Stimulated activated naive B cell treated with anti-CD40 and anti-IgM and Interleukin-4, amounts not matched to agents 10 μg/mL and 1 μg/mL and 100 μg/mL, for 72 hours (primary cell): ENCODE measurements around the gene CEP112.
A peak's percentile ranks its signal among the peaks of the same experiment; 100 is the strongest.

Experiments used
- ATAC-seq, 2 donors: fragments of 150-1000 bp; cut with Tn5 transposase; replicated peaks; 2 replicates each; pipeline ENCODE4 v1.10.0; 2021; ENCODE audit warnings: moderate library complexity in 1 of 2
- DNase-seq: peaks from one replicate; pipeline ENCODE4 v3.0.0; 2021
- H3K27ac Mint-ChIP-seq: one replicate; pipeline ENCODE4 v1.8.0; 2022; ENCODE audit warnings: mild to moderate bottlenecking, mixed read lengths
- H3K27me3 Mint-ChIP-seq, 2 donors: one replicate each; pipeline ENCODE4 v1.8.0; 2022; ENCODE audit warnings: mixed read lengths in 2 of 2
- H3K36me3 Mint-ChIP-seq, 2 donors: one replicate each; pipeline ENCODE4 v1.8.0; 2022; ENCODE audit warnings: mixed read lengths in 2 of 2, mild to moderate bottlenecking in 1 of 2
- H3K4me1 Mint-ChIP-seq, 2 donors: one replicate each; pipeline ENCODE4 v1.8.0; 2022; ENCODE audit warnings: mixed read lengths in 2 of 2, mild to moderate bottlenecking in 1 of 2
- H3K4me3 Mint-ChIP-seq, 2 donors: one replicate each; pipeline ENCODE4 v1.8.0; 2022; ENCODE audit warnings: mild to moderate bottlenecking in 2 of 2, mixed read lengths in 2 of 2, moderate library complexity in 1 of 2
- H3K9me3 Mint-ChIP-seq, 2 donors: one replicate each; pipeline ENCODE4 v1.8.0; 2022; ENCODE audit warnings: mixed read lengths in 2 of 2, mild to moderate bottlenecking in 1 of 2

CEP112 gene

DNA sequence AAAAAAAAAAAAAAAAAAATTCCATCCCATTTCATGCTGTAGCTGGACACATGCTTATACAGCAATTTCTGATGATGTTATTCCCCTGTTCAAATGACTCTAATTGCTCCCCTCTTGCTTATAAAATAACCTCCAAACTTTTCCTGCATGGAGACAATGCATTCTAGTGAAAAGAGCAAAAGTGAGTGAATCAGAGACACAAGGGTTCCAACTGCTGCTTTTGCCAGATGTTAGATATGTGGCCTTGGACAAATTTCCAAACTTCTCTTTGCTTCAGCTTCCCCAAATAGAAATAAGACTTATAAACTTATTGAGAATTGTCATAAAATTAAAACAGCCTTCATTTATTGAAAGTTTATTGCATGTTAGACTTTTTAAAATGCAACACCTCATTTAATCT lies 565.5 kb downstream of the CEP112 start:
- Mint-ChIP-seq H3K27me3 (peaks cover 0 to 6% of the 10 kb centered on the region in 2 donors), H3K36me3 (no peaks in the 10 kb centered on the region), H3K4me3 (no peak overlapping the region), H3K4me1 (no peaks in the 10 kb centered on the region), H3K27ac (no peak overlapping the region), H3K9me3 (no peaks in the 10 kb centered on the region)
- no peak for ATAC-seq
- DNase-seq: no peak

DNA sequence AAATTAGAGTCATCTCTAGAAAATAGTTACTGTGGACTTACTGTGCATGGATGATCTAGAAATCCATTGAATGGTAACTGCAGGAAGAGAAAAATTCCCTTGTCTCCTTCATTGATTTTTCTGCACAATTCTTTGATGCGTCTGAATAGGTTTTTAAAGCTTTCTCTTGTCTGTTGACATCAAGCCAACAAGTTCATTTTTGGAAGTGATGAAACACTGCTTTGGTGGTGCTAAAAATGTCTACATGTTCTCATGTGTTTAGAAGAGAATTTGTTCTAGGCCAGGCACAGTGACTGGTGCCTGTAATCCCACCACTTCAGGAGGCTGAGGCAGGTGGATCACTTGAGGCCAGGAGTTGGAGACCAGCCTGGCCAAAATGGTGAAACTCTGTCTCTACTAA lies 573.4 kb downstream of the CEP112 start:
- Mint-ChIP-seq H3K4me3 (no peak overlapping the region), H3K4me1 (no peaks in the 10 kb centered on the region), H3K9me3 (peaks cover 0 to 3% of the 10 kb centered on the region in 2 donors), H3K36me3 (no peaks in the 10 kb centered on the region), H3K27ac (no peak overlapping the region), H3K27me3 (no peaks in the 10 kb centered on the region)
- ATAC-seq (no peak), DNase-seq (no peak)

DNA sequence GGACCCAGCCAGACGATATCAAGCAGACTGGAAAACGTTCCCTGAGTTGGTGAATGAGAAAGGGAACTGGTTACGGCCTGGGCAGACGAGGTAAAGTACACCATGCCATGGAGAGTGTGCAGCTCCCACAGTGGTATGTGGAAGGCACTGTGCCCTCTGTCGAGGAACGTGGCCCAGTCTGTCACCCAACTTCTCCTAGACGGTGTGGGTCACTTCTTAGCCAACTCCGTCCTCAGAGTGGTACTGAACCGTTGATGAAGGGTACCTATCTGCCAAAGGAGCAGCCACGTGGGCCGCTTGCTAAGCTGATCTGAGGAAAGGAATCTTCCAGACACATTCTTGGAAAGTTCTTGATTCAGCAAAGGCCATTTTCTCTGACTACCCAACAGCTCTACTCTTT lies 574.4 kb downstream of the CEP112 start:
- Mint-ChIP-seq H3K4me3 (no peak overlapping the region), H3K27ac (no peak overlapping the region), H3K27me3 (no peaks in the 10 kb centered on the region), H3K36me3 (no peaks in the 10 kb centered on the region), H3K9me3 (peaks cover 0 to 3% of the 10 kb centered on the region in 2 donors), H3K4me1 (no peaks in the 10 kb centered on the region)
- ATAC-seq: no peak
- no peak for DNase-seq

DNA sequence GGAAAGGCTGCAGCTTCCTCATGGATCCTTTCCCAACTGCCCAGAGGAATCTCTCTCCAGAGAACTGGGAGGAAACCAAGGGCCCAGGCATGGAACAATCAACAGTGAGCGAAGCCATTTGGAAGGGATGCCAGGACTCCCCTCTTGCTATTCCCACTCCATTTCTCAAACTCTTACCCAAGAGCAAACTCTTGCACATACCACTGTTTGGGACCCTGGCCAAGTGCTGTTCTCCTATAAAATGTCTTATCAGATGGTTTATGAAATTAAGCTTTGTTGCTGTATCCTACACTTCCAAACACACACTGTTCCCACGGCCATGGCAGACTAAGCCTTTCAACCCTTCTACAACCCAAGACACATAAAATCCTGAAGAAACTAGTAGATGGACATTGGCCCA lies 582.2 kb downstream of the CEP112 start:
- Mint-ChIP-seq H3K4me1 (no peaks in the 10 kb centered on the region), H3K9me3 (no peaks in the 10 kb centered on the region), H3K27ac (no peak overlapping the region), H3K36me3 (no peaks in the 10 kb centered on the region), H3K4me3 (no peak overlapping the region), H3K27me3 (peaks cover 7 to 10% of the 10 kb centered on the region in 2 donors)
- DNase-seq (no peak), ATAC-seq (no peak)

DNA sequence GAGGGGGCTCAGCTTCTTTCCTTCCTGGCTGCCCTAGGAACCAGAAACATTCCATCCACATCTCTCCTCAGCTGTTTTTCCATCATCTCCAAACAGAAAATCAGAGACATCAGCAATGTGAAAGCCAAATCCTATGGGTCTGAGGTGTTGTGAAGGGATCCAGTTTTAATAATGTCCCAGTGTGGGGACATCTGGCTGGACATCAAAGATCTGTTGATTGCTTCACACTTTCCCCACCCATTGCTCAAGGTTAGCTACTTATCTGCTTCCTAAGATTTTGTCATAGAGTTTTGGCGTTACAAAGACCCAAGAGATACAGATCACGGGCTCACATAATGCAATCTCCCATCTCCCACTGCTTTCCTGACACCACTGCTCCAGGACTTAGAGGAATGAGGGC lies 582.6 kb downstream of the CEP112 start:
- ATAC-seq: no peak
- no peak for DNase-seq
- H3K4me3 Mint-ChIP-seq: no peak overlapping the region
- H3K36me3 Mint-ChIP-seq: no peaks in the 10 kb centered on the region
- peaks cover 7 to 11% of the 10 kb centered on the region in 2 donors for H3K27me3 Mint-ChIP-seq
- H3K27ac Mint-ChIP-seq: no peak overlapping the region
- no peaks in the 10 kb centered on the region for H3K9me3 Mint-ChIP-seq
- H3K4me1 Mint-ChIP-seq: no peaks in the 10 kb centered on the region

DNA sequence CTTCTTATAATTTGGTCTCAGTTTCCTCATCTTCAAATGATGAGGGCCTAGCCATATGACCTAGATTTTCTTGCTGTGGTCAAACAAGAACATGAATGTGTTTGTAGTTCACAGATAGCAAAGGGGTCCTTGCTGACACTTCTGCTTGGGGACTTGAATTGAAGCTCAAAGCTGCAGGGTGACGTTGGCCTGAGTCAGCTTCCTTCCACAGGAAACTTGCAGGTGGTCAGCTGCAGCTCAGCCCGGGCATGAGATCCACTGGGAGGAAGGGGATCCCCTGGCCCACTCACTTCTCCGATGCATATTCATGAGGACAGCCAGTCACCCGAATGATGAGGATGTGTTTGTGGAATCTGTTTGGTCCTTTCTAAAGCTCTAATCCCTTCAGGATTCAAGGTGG lies 587.9 kb downstream of the CEP112 start:
- ATAC-seq: no peak

DNA sequence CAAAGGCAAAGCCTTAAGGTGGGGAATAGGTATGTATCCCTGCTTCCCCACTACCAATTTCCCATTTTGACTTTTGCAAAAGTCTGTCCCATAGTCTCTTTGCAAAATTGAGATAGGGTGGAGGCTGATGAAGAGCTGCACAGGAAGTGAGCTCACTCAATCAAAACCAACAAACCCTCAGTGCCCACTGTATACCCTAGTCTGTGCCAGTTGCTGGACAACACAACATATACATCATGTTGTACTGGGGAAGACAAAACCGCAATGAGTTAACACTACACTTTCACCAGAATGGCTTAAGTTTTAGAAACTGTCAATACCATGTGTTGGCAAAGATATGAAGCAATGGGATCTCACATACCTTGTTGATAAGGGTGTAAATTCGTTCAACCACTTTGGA lies 590.1 kb downstream of the CEP112 start:
- Mint-ChIP-seq H3K27me3 (peaks cover 12 to 41% of the 10 kb centered on the region in 2 donors), H3K4me1 (no peaks in the 10 kb centered on the region), H3K36me3 (no peaks in the 10 kb centered on the region), H3K27ac (no peak overlapping the region), H3K9me3 (no peaks in the 10 kb centered on the region), H3K4me3 (no peak overlapping the region)
- DNase-seq (no peak), ATAC-seq (no peak)

More for the DNA sequence above, 587.9 kb downstream of the CEP112 start:
- DNase-seq: no peak
- Mint-ChIP-seq H3K9me3 (no peaks in the 10 kb centered on the region), H3K36me3 (no peaks in the 10 kb centered on the region), H3K4me3 (no peak overlapping the region), H3K4me1 (no peaks in the 10 kb centered on the region), H3K27ac (no peak overlapping the region), H3K27me3 (peaks cover 12 to 31% of the 10 kb centered on the region in 2 donors)

DNA sequence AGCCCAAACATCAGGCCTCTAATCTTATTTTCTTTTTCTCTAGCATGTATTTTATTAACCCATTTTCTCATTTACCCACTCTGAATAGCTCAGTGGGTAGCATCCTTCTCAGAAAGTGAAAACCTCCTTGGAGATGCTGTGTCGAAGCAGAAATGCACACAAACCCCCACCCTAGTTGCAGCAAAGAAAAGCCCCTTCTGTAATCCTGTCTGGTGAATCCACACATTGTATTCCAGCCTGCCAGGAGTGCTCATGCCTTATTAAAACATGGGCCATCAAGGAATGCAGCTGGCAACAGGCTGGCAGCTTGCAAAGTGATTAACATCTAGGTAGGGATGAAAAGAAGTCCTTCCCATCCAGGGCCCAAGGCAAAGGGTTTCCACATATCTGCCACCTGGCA lies 590.8 kb downstream of the CEP112 start:
- Mint-ChIP-seq H3K4me1 (no peaks in the 10 kb centered on the region), H3K27ac (no peak overlapping the region), H3K36me3 (no peaks in the 10 kb centered on the region), H3K9me3 (no peaks in the 10 kb centered on the region), H3K27me3 (peaks cover 5 to 41% of the 10 kb centered on the region in 2 donors), H3K4me3 (no peak overlapping the region)
- ATAC-seq (no peak), DNase-seq (no peak)

DNA sequence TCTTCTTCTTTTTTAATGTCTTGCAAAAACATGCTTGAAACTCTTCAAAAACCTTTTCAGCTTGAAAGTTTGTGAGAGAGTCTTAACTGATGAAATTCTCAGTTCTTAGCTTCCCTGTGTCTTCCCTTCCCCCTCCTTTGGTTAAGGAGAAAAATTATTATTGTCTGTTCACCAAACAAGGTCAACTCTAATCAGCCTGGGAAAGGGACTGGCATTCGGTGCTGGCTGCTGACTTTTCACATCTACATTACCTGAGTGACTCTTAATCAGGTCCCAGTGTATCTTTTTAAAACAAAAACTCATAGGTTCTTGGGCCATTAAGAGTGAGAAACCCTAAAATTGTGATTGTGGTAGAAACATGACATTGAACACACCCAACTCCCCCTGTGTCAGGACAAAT lies 591.4 kb downstream of the CEP112 start:
- Mint-ChIP-seq H3K9me3 (no peaks in the 10 kb centered on the region), H3K27me3 (peaks cover 5 to 39% of the 10 kb centered on the region in 2 donors), H3K27ac (no peak overlapping the region), H3K4me1 (no peaks in the 10 kb centered on the region), H3K36me3 (no peaks in the 10 kb centered on the region), H3K4me3 (no peak overlapping the region)
- DNase-seq: no peak
- ATAC-seq: no peak

DNA sequence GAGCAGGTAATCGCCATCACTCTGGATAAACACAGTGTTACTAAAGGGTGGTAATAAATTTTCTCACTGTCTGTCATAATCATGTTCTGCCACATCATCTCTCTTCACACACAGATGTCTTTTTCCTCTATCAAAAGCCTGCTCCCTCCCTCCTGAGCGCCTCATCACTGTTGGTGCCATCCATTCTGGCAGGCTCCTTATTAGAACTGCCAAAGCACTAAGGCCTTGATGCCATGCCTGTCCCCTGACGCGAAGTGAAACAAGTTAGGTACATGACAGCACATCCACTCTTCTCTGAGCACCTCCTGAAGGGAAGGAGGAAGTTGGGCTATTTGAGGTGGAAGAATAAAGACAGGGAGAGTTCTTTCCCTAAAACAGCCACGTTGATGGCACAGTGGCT lies 592.3 kb downstream of the CEP112 start:
- Mint-ChIP-seq H3K9me3 (no peaks in the 10 kb centered on the region), H3K4me3 (no peak overlapping the region), H3K27ac (no peak overlapping the region), H3K4me1 (peaks cover 0 to 2% of the 10 kb centered on the region in 2 donors), H3K36me3 (no peaks in the 10 kb centered on the region), H3K27me3 (peaks cover 6 to 30% of the 10 kb centered on the region in 2 donors)
- ATAC-seq: no peak
- DNase-seq: no peak

DNA sequence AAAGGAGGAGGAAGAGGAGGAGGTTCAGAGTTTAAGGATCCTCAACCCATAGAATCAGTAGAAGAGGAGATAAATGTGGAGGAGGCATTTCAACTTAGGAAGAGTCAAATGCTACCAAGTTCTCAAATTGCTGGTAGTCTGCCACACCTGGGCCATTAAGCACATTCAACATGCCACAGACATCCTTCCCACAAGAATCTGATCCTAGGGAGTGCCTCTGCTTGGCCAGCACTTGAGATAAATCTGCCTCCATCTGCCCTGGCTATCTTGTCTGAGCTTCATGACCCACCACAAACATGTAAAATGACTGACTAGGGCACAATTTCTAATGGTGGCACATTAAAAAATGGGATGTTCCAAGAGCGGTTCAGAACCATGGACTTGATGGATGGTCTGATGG lies 593.2 kb downstream of the CEP112 start:
- Mint-ChIP-seq H3K27ac (no peak overlapping the region), H3K36me3 (no peaks in the 10 kb centered on the region), H3K27me3 (peaks cover 15 to 36% of the 10 kb centered on the region in 2 donors), H3K9me3 (no peaks in the 10 kb centered on the region), H3K4me1 (peaks cover 6 to 11% of the 10 kb centered on the region in 2 donors), H3K4me3 (no peak overlapping the region)
- ATAC-seq: no peak
- DNase-seq: no peak

DNA sequence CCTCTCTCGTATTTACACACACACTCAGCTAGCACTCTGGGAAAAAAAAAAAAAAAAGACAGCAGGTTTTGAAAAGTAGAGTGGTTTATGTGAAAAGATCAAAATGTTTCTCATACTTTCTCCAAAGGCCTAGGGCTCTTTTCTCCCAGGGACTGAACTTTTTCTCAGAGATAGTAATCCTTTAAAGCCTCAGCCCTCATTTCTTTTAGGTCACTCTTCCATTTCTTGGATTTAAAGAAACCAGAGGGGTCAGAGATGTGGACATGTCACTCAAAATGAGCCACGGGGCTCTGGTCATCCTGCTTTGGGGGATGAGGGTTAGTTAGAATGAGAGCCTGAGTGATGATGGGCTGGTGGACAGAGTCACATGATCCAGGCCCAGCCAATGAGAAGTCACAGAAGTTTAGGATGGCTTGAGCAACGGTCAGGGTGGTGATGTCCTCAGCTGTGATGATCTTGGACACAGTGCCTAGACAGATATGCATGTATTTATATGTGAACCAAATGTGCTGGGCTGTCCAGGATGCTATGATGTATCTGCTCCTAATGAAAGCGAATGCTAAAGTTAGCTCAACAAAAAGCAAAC lies 596.8 kb downstream of the CEP112 start:
- Mint-ChIP-seq H3K27ac (no peak overlapping the region), H3K4me3 (no peak overlapping the region)
- DNase-seq: no peak

DNA sequence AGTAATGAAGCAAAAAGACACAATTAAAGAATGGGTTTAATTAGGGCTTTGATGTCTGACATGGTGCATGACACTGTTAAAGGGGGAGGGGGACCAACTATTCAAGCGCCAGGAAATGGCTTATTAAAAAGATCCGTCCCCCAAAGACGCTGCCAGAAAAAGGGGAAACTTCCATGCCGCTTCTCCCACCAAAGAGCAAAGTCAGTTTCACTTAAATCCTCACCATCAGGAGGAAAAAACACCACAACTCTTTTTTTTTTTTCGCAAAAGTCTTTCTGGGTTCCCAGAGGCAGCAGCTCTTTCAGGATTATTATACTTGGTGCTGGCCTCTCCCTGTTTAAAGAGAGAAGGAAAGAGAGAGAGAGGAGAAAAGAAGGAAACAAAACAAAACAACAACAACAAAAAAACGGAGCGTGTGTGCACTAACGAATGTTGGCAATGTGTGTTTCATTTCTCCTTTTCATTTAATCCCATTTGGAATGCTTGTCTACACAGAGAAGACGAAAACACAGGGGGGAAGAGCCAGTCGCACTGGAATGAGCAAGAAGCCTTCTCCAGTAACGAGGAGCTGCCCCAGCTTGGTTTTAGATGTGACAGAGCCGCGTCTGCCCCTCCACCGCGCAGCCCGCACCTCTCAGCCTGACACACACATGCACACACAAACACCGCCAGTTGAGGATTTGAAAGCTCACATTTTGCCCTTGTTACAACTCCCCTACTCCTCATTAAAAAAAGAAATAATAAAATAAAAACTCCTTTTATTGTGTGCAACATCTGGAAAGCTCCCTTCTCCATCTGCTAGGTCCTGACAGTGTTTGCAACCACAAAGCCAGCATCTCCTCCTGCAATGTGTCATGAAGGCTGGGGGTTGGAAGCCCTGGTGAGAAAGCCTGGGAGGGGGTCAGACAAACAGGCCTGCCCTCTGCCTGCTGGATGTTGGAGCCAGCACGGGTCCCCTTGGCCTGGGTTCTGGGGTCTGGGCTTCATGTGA lies 597.8 kb downstream of the CEP112 start:
- H3K9me3 Mint-ChIP-seq: no peaks in the 10 kb centered on the region
- H3K36me3 Mint-ChIP-seq: no peaks in the 10 kb centered on the region
- peak overlapping the region; percentile 7 for H3K27ac Mint-ChIP-seq
- no peak for ATAC-seq
- peaks cover 23 to 28% of the 10 kb centered on the region in 2 donors for H3K27me3 Mint-ChIP-seq
- no peak for DNase-seq
- peaks cover 9 to 21% of the 10 kb centered on the region in 2 donors for H3K4me1 Mint-ChIP-seq
- peak overlapping the region; percentile 10 to 49 for H3K4me3 Mint-ChIP-seq

More for the DNA sequence above, 596.8 kb downstream of the CEP112 start:
- ATAC-seq: no peak
- no peaks in the 10 kb centered on the region for H3K9me3 Mint-ChIP-seq
- peaks cover 22 to 36% of the 10 kb centered on the region in 2 donors for H3K27me3 Mint-ChIP-seq
- peaks cover 9 to 21% of the 10 kb centered on the region in 2 donors for H3K4me1 Mint-ChIP-seq
- H3K36me3 Mint-ChIP-seq: no peaks in the 10 kb centered on the region

DNA sequence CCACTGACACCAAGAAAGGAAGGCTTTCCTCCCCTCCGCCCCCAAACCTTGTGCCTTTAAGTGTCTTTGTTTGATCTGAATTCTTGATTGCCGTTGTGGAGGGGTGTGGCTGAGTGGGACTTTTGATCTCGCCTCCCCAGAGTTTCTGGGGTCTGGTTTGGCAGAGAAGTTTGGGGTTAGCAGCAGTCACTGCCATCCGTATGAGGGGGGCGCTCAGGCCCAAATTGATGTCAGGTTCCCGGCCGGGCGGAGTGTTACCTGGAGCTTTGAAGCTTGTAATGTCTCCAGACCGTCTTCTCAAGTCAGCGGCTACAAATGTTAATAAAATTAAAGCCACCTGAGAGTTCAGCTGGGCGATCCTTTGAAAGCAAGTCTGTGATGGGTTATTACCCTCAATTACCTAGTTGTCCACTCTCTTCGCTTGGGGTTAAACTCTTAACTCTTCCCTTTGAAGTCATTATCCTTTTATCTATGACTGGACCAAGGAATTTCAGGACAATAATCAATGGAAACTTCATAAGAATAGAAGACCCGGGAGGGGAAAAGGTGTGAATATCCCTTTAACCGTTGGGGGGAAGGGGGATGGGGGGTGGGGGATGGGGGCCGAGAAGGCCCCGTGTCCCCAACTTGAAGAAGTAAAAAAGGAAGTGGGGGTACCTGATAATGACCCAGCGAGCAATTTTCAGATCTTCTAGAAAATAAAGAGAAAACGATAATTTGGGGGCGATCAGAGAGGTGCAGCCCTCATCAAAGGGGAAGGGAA lies 598.7 kb downstream of the CEP112 start:
- DNase-seq: no peak
- Mint-ChIP-seq H3K27me3 (peaks cover 20 to 29% of the 10 kb centered on the region in 2 donors), H3K9me3 (no peaks in the 10 kb centered on the region), H3K27ac (no peak overlapping the region), H3K4me1 (peaks cover 9 to 21% of the 10 kb centered on the region in 2 donors), H3K4me3 (peak overlapping the region in 1 of 2 donors; percentile 49), H3K36me3 (no peaks in the 10 kb centered on the region)
- no peak for ATAC-seq
